Measurements from ENCODE around the gene CLMN. TPM values are rescaled to one million over a fixed set of nuclear protein-coding genes. Genes with fewer than 3 reads are reported as not detected.

Gene CLMN
- total RNA-seq, 1 donor from 2014 or later = 6.3 TPM

- Histone ChIP-seq H3K79me2 (ENCODE audit: low read depth) (no peaks in the 10 kb centered on the region), H3K4me3 (no peak overlapping the region), H4K20me1 (ENCODE audit: low read depth) (no peaks in the 10 kb centered on the region), H2AFZ (replicated peaks) (no peak overlapping the region), H3K36me3 (no peaks in the 10 kb centered on the region), H3K9ac (no peak overlapping the region), H3K4me2 (no peak overlapping the region), H3K27ac (no peak overlapping the region), H3F3A (ENCODE audit: low read depth) (no peaks in the 10 kb centered on the region), H3K4me1 (no peaks in the 10 kb centered on the region), H3K27me3 (no peaks in the 10 kb centered on the region), H3K9me3 (ENCODE audit: low read depth) (no peaks in the 10 kb centered on the region)
- no peak for DNase-seq (ENCODE audit: low spot score)
- no peaks in the 10 kb centered on the region for H3K36me3 Mint-ChIP-seq
- H3K4me3 Mint-ChIP-seq = no peak overlapping the region
- TF ChIP-seq EZH2 (IDR thresholded peaks at IDR 0.05) = no peak
- TF ChIP-seq CTCF (IDR thresholded peaks at IDR 0.05) = no peak
- no peak for TF ChIP-seq EZH2phosphoT487 (IDR thresholded peaks at IDR 0.05)
- H3K27me3 Mint-ChIP-seq (ENCODE audit: insufficient read depth, low read depth) = peaks cover 8% of the 10 kb centered on the region
- no peaks in the 10 kb centered on the region for H3K9me3 Mint-ChIP-seq
- no peak overlapping the region for H3K27ac Mint-ChIP-seq
- no peaks in the 10 kb centered on the region for H3K4me1 Mint-ChIP-seq
Observed at GRCh38 chr14:95338436-95338835, 18.7 kb upstream of the CLMN start.

- Histone ChIP-seq H3K27ac (no peak overlapping the region), H2AFZ (replicated peaks) (no peak overlapping the region), H3K9me3 (ENCODE audit: low read depth) (no peaks in the 10 kb centered on the region), H3K4me1 (no peaks in the 10 kb centered on the region), H3K9ac (no peak overlapping the region), H3F3A (ENCODE audit: low read depth) (no peaks in the 10 kb centered on the region), H3K36me3 (no peaks in the 10 kb centered on the region), H3K4me2 (no peak overlapping the region), H3K27me3 (no peaks in the 10 kb centered on the region), H3K79me2 (ENCODE audit: low read depth) (no peaks in the 10 kb centered on the region), H4K20me1 (ENCODE audit: low read depth) (no peaks in the 10 kb centered on the region), H3K4me3 (no peak overlapping the region)
- peaks cover 8% of the 10 kb centered on the region for H3K27me3 Mint-ChIP-seq (ENCODE audit: insufficient read depth, low read depth)
- H3K4me3 Mint-ChIP-seq = no peak overlapping the region
- no peaks in the 10 kb centered on the region for H3K36me3 Mint-ChIP-seq
- DNase-seq (ENCODE audit: low spot score) = no peak
- H3K4me1 Mint-ChIP-seq = no peaks in the 10 kb centered on the region
- no peaks in the 10 kb centered on the region for H3K9me3 Mint-ChIP-seq
- TF ChIP-seq EZH2phosphoT487 (IDR thresholded peaks at IDR 0.05) = no peak
- TF ChIP-seq EZH2 (IDR thresholded peaks at IDR 0.05) = no peak
- TF ChIP-seq CTCF (IDR thresholded peaks at IDR 0.05) = no peak
- H3K27ac Mint-ChIP-seq = no peak overlapping the region
Observed at GRCh38 chr14:95337041-95337595, 17.4 kb upstream of the CLMN start.

GRCh38 chr14:95336192-95336760 is 16.6 kb upstream of the CLMN start:
- Mint-ChIP-seq H3K4me1 (no peaks in the 10 kb centered on the region), H3K36me3 (no peaks in the 10 kb centered on the region), H3K4me3 (no peak overlapping the region), H3K27me3 (ENCODE audit: insufficient read depth, low read depth) (peaks cover 8% of the 10 kb centered on the region), H3K27ac (no peak overlapping the region), H3K9me3 (no peaks in the 10 kb centered on the region)
- Histone ChIP-seq H3K4me2 (no peak overlapping the region), H3F3A (ENCODE audit: low read depth) (no peaks in the 10 kb centered on the region), H3K9me3 (ENCODE audit: low read depth) (no peaks in the 10 kb centered on the region), H3K9ac (no peak overlapping the region), H3K4me1 (no peaks in the 10 kb centered on the region), H3K27ac (no peak overlapping the region), H3K36me3 (no peaks in the 10 kb centered on the region), H3K4me3 (no peak overlapping the region), H4K20me1 (ENCODE audit: low read depth) (no peaks in the 10 kb centered on the region), H2AFZ (replicated peaks) (no peak overlapping the region), H3K27me3 (no peaks in the 10 kb centered on the region), H3K79me2 (ENCODE audit: low read depth) (no peaks in the 10 kb centered on the region)
- no peak for DNase-seq (ENCODE audit: low spot score)
- TF ChIP-seq EZH2phosphoT487 (IDR thresholded peaks at IDR 0.05) = no peak
- no peak for TF ChIP-seq EZH2 (IDR thresholded peaks at IDR 0.05)
- TF ChIP-seq CTCF (IDR thresholded peaks at IDR 0.05) = no peak

Measured in neural progenitor cell (in vitro differentiated cells).